Mesothelial cell of epicardium (in vitro differentiated cells): ENCODE data around the gene SSH2. TPM values are rescaled to one million over a fixed set of nuclear protein-coding genes. Genes with fewer than 3 reads are reported as not detected.

ENCODE experiments used
- total RNA-seq: library from RNA; stranded (reverse); gene quantifications from 3 replicates; pipeline ENCODE4 v1.2.1, GENCODE V29; 2021

Gene SSH2
- total RNA-seq, 1 donor from 2014 or later, result 23.7 TPM

Other genes with a start within 250 kb of the SSH2 start
- 0.52 to 0.80 TPM (median 0.58 TPM) in 3 replicates for gene EFCAB5, start 11.4 kb upstream of the SSH2 start, total RNA-seq
- 27.9 to 32.7 TPM (median 30.2 TPM) in 3 replicates for gene NSRP1, start 186.6 kb upstream of the SSH2 start, total RNA-seq